WTC11 (cell line): ENCODE results near the gene KRT86. TPM values are rescaled to one million over a fixed set of nuclear protein-coding genes. Genes with fewer than 3 reads are reported as not detected.

Experiments used
- ATAC-seq: fragments of 200-7000 bp; cut with Tn5 transposase; 2 replicates; pipeline ENCODE4 v1.10.0; 2021; ENCODE audit warnings: mild to moderate bottlenecking, moderate library complexity
- CTCF ChIA-PET: fragments of 300-600 bp; sonication (Branson Sonifier 250); formaldehyde crosslinking; loops from one replicate; lab custom pipeline; 2021; ENCODE audit warnings: antibody characterized with exemption; lab: Charles Lee
- POLR2A ChIA-PET: fragments of 350-600 bp; sonication (Branson Sonifier 250); formaldehyde crosslinking; loops from one replicate; lab custom pipeline; 2021; ENCODE audit warnings: antibody characterized with exemption; lab: Charles Lee
- DNase-seq: peaks from one replicate; pipeline ENCODE4 v3.0.0; 2021; ENCODE audit warnings: low spot score
- H3K27ac Mint-ChIP-seq: 2 replicates; pipeline ENCODE4 v1.8.0; 2021; ENCODE audit warnings: mixed read lengths
- H3K27me3 Mint-ChIP-seq: 2 replicates; pipeline ENCODE4 v1.8.0; 2021; ENCODE audit warnings: low read depth, mild to moderate bottlenecking, moderate library complexity, mixed read lengths
- H3K36me3 Mint-ChIP-seq: 2 replicates; pipeline ENCODE4 v1.8.0; 2021; ENCODE audit warnings: mixed read lengths
- H3K4me1 Mint-ChIP-seq: 2 replicates; pipeline ENCODE4 v1.8.0; 2022; ENCODE audit warnings: mixed read lengths
- H3K4me3 Mint-ChIP-seq: 2 replicates; pipeline ENCODE4 v1.8.0; 2021; ENCODE audit warnings: mild to moderate bottlenecking, moderate library complexity, mixed read lengths
- H3K9me3 Mint-ChIP-seq: 2 replicates; pipeline ENCODE4 v1.8.0; 2021; ENCODE audit warnings: mixed read lengths
- CREB1 ChIP-seq: sonication (generic); formaldehyde crosslinking; IDR thresholded peaks from 2 replicates; pipeline ENCODE4 v1.8.0; 2023; ENCODE audit warnings: mild to moderate bottlenecking, missing genetic modification reagents
- IRF2 ChIP-seq: sonication (generic); formaldehyde crosslinking; IDR thresholded peaks from 2 replicates; pipeline ENCODE4 v1.8.0; 2022; ENCODE audit warnings: low read depth, missing genetic modification reagents, borderline replicate concordance
- JUN ChIP-seq: sonication (generic); formaldehyde crosslinking; IDR thresholded peaks from 2 replicates; pipeline ENCODE4 v1.8.0; 2023; ENCODE audit warnings: mild to moderate bottlenecking, missing genetic modification reagents
- NR3C1 ChIP-seq: sonication (generic); formaldehyde crosslinking; conservative IDR thresholded peaks from 2 replicates; pipeline ENCODE4 v1.8.1; 2023; ENCODE audit warnings: low read depth, mild to moderate bottlenecking, missing genetic modification reagents
- RORB ChIP-seq: fragments of 250-450 bp; sonication (Bioruptor Pico); IDR thresholded peaks from 2 replicates; pipeline ENCODE4 v1.9.0; 2021; ENCODE audit warnings: mild to moderate bottlenecking
- TEAD4 ChIP-seq: sonication (generic); formaldehyde crosslinking; IDR thresholded peaks from 2 replicates; pipeline ENCODE4 v1.8.0; 2022; ENCODE audit warnings: mild to moderate bottlenecking, missing genetic modification reagents
- ZBTB21 ChIP-seq: sonication (generic); formaldehyde crosslinking; IDR thresholded peaks from 2 replicates; pipeline ENCODE4 v1.8.1; 2023; ENCODE audit warnings: mild to moderate bottlenecking, missing genetic modification reagents, borderline replicate concordance
- ZNF121 ChIP-seq: sonication (generic); formaldehyde crosslinking; IDR thresholded peaks from 2 replicates; pipeline ENCODE4 v1.8.0; 2023; ENCODE audit warnings: missing genetic modification reagents
- ZNF317 ChIP-seq: sonication (generic); formaldehyde crosslinking; IDR thresholded peaks from 2 replicates; pipeline ENCODE4 v1.8.1; 2023; ENCODE audit warnings: low read depth, mild to moderate bottlenecking, moderate library complexity, missing genetic modification reagents, borderline replicate concordance
- total RNA-seq: library from RNA; stranded (reverse); gene quantifications from 3 replicates; pipeline ENCODE4 v1.2.3, GENCODE V29; 2021
- TF ChIP-seq, protein P1 (sequence below): fragments of 250-450 bp; sonication (Bioruptor Pico); IDR thresholded peaks from 2 replicates; pipeline ENCODE4 v1.9.0; 2021; ENCODE audit warnings: mild to moderate bottlenecking, borderline replicate concordance
- TF ChIP-seq, protein P2 (sequence below): sonication (generic); formaldehyde crosslinking; IDR thresholded peaks from 2 replicates; pipeline ENCODE4 v1.8.0; 2022; ENCODE audit warnings: mild to moderate bottlenecking, missing genetic modification reagents
- TF ChIP-seq, protein P3 (sequence below): sonication (generic); formaldehyde crosslinking; IDR thresholded peaks from 2 replicates; pipeline ENCODE4 v1.8.0; 2022; ENCODE audit warnings: mild to moderate bottlenecking, missing genetic modification reagents
- TF ChIP-seq, protein P4 (sequence below): fragments of 250-450 bp; sonication (Bioruptor Pico); conservative IDR thresholded peaks from 2 replicates; pipeline ENCODE4 v1.9.0; 2021; ENCODE audit warnings: mild to moderate bottlenecking

KRT86 gene
- total RNA-seq, 1 experiment from 2014 or later = 0.11 TPM

GRCh38 chr12:52307836-52308805 is 33.7 kb downstream of the KRT86 start (continued):
- TF ChIP-seq, protein P1, sequence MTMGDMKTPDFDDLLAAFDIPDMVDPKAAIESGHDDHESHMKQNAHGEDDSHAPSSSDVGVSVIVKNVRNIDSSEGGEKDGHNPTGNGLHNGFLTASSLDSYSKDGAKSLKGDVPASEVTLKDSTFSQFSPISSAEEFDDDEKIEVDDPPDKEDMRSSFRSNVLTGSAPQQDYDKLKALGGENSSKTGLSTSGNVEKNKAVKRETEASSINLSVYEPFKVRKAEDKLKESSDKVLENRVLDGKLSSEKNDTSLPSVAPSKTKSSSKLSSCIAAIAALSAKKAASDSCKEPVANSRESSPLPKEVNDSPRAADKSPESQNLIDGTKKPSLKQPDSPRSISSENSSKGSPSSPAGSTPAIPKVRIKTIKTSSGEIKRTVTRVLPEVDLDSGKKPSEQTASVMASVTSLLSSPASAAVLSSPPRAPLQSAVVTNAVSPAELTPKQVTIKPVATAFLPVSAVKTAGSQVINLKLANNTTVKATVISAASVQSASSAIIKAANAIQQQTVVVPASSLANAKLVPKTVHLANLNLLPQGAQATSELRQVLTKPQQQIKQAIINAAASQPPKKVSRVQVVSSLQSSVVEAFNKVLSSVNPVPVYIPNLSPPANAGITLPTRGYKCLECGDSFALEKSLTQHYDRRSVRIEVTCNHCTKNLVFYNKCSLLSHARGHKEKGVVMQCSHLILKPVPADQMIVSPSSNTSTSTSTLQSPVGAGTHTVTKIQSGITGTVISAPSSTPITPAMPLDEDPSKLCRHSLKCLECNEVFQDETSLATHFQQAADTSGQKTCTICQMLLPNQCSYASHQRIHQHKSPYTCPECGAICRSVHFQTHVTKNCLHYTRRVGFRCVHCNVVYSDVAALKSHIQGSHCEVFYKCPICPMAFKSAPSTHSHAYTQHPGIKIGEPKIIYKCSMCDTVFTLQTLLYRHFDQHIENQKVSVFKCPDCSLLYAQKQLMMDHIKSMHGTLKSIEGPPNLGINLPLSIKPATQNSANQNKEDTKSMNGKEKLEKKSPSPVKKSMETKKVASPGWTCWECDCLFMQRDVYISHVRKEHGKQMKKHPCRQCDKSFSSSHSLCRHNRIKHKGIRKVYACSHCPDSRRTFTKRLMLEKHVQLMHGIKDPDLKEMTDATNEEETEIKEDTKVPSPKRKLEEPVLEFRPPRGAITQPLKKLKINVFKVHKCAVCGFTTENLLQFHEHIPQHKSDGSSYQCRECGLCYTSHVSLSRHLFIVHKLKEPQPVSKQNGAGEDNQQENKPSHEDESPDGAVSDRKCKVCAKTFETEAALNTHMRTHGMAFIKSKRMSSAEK (CRISPR knock-in tag) = no peak

GRCh38 chr12:52308806-52309425 is 34.5 kb downstream of the KRT86 start:
- no peaks in the 10 kb centered on the region for H3K36me3 Mint-ChIP-seq
- peak; percentile 5 for ATAC-seq

GRCh38 chr12:52310622-52311284 is 36.3 kb downstream of the KRT86 start:
- Mint-ChIP-seq H3K4me1 (peaks cover 8% of the 10 kb centered on the region), H3K4me3 (no peak overlapping the region), H3K27me3 (peaks cover 55% of the 10 kb centered on the region), H3K36me3 (no peaks in the 10 kb centered on the region), H3K27ac (no peak overlapping the region), H3K9me3 (no peaks in the 10 kb centered on the region)
- CTCF ChIA-PET = interaction anchor here (1.1 to 7.8 kb wide), 13 partner anchors 11 to 595 kb away, joined by 3 to 76 read pairs (median 5); partner anchors contain the start of gene KRT83
- ATAC-seq (no peak), DNase-seq (no peak)
- TF ChIP-seq, protein P2, sequence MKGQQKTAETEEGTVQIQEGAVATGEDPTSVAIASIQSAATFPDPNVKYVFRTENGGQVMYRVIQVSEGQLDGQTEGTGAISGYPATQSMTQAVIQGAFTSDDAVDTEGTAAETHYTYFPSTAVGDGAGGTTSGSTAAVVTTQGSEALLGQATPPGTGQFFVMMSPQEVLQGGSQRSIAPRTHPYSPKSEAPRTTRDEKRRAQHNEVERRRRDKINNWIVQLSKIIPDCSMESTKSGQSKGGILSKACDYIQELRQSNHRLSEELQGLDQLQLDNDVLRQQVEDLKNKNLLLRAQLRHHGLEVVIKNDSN (CRISPR knock-in tag) = no peak
- TF ChIP-seq ZBTB21 (CRISPR knock-in tag) = no peak
- no peak for TF ChIP-seq ZNF317 (CRISPR knock-in tag)
- TF ChIP-seq RORB = no peak
- no peak for TF ChIP-seq ZNF121 (CRISPR knock-in tag)
- no peak for TF ChIP-seq CREB1 (CRISPR knock-in tag)
- TF ChIP-seq, protein P1 (CRISPR knock-in tag) = no peak
- no peak for TF ChIP-seq NR3C1
- no peak for TF ChIP-seq IRF2 (CRISPR knock-in tag)
- no peak for TF ChIP-seq TEAD4
- POLR2A ChIA-PET = interaction anchor here (0.5 kb wide), 1 partner anchor 1146 kb away, joined by 6 read pairs; no protein-coding TSS in a partner anchor

More at GRCh38 chr12:52308806-52309425, 34.5 kb downstream of the KRT86 start:
- Mint-ChIP-seq H3K27ac (no peak overlapping the region), H3K27me3 (peaks cover 57% of the 10 kb centered on the region), H3K4me1 (peaks cover 17% of the 10 kb centered on the region), H3K9me3 (no peaks in the 10 kb centered on the region), H3K4me3 (peak overlapping the region; percentile 76)
- POLR2A ChIA-PET = no interaction called here
- no peak for DNase-seq
- CTCF ChIA-PET = interaction anchor here (0.6 to 7.8 kb wide), 21 partner anchors 10 to 571 kb away, joined by 3 to 76 read pairs (median 4); no protein-coding TSS in a partner anchor
- TF ChIP-seq, protein P3, sequence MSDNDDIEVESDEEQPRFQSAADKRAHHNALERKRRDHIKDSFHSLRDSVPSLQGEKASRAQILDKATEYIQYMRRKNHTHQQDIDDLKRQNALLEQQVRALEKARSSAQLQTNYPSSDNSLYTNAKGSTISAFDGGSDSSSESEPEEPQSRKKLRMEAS = peak; percentile 1; the same call in 1 of the 2 replicates
- TF ChIP-seq, protein P4, sequence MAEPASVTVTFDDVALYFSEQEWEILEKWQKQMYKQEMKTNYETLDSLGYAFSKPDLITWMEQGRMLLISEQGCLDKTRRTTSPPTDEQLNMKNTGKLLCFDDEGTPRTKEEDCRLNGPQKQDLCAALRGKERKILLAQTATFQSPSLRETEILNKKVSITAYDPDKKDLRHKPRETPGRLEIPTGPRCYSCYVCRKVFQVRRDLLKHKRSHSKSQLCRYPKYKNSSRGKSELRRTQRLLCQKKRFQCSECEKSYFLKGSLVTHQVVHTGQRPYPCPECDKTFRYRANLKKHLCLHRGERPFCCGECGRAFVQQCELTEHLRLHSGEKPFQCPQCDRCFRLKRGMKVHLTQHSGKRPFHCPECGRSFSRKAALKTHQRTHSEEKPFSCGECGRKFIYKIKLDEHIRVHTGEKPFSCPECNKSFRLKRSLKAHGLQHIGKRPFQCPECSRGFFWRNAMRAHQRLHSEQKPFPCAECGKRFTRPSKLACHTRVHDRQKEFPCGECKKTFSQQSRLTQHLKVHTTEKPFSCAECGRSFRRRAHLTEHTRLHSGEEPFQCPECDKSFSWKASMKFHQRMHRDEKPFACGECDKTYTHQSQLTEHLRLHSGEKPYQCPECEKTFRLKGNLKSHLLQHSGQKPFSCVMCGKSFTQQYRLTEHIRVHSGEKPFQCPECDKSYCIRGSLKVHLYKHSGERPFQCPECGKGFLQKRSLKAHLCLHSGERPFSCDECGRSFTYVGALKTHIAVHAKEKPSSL (CRISPR knock-in tag) = no peak
- no peak for TF ChIP-seq JUN (CRISPR knock-in tag)
